Measurements from ENCODE around the gene IMPA2.

- TF ChIP-seq RBBP5 (conservative IDR thresholded peaks at IDR 0.05) (no peak), ZZZ3 (IDR thresholded peaks at IDR 0.05; ENCODE audit: control insufficient read depth, insufficient read length, low read depth) (no peak), YY1 (IDR thresholded peaks at IDR 0.05; ENCODE audit: low read depth, low read length) (no peak), GABPA (IDR thresholded peaks at IDR 0.05; ENCODE audit: low read depth) (no peak), MYB (IDR thresholded peaks at IDR 0.05; ENCODE audit: borderline replicate concordance, low read depth, low read length) (no peak), ASH2L (IDR thresholded peaks at IDR 0.05; ENCODE audit: borderline replicate concordance, low read depth) (no peak), CTCF (IDR thresholded peaks at IDR 0.05 in 2 of 3, conservative IDR thresholded peaks at IDR 0.05 in 1 of 3; ENCODE audit: control insufficient read depth in 2 of 3, extremely low read depth in 1 of 3, insufficient read depth in 1 of 3, low read depth in 3 of 3, low read length in 3 of 3) (no peak), SMARCA5 (IDR thresholded peaks at IDR 0.05) (no peak)
- TF ChIP-seq, protein P1, sequence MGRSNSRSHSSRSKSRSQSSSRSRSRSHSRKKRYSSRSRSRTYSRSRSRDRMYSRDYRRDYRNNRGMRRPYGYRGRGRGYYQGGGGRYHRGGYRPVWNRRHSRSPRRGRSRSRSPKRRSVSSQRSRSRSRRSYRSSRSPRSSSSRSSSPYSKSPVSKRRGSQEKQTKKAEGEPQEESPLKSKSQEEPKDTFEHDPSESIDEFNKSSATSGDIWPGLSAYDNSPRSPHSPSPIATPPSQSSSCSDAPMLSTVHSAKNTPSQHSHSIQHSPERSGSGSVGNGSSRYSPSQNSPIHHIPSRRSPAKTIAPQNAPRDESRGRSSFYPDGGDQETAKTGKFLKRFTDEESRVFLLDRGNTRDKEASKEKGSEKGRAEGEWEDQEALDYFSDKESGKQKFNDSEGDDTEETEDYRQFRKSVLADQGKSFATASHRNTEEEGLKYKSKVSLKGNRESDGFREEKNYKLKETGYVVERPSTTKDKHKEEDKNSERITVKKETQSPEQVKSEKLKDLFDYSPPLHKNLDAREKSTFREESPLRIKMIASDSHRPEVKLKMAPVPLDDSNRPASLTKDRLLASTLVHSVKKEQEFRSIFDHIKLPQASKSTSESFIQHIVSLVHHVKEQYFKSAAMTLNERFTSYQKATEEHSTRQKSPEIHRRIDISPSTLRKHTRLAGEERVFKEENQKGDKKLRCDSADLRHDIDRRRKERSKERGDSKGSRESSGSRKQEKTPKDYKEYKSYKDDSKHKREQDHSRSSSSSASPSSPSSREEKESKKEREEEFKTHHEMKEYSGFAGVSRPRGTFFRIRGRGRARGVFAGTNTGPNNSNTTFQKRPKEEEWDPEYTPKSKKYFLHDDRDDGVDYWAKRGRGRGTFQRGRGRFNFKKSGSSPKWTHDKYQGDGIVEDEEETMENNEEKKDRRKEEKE (IDR thresholded peaks at IDR 0.05) = no peak
These were observed 87.6 kb downstream of the IMPA2 start for GRCh38 chr18:12068950-12069320.

Data from GM12878 (cell line).